Spleen (tissue), 11 donors: ENCODE data around the gene DAPK3. TPM values are rescaled to one million over a fixed set of nuclear protein-coding genes. Genes with fewer than 3 reads are reported as not detected.

Experiments used
- DNase-seq: peaks from one replicate; pipeline ENCODE4 v3.0.0-alpha.2; 2020
- H3K27ac ChIP-seq, 8 donors: fragments of 200-600 bp; sonication (generic) in 7 of 8; 1 replicate in 4 of 8; 2 replicates in 4 of 8; pipeline versions ENCODE4 v1.5.0 to v1.8.0; 2016 to 2021; ENCODE audit warnings: inconsistent platforms in 4 of 8, mild to moderate bottlenecking in 4 of 8, moderate library complexity in 1 of 8
- H3K27me3 ChIP-seq, 7 donors: fragments of 200-600 bp; sonication (generic) in 6 of 7; replicated peaks in 1 of 7; 1 replicate in 4 of 7; 2 replicates in 3 of 7; pipeline versions ENCODE4 v1.5.0 to v1.8.0; 2016 to 2021; ENCODE audit warnings: inconsistent platforms in 3 of 7, mild to moderate bottlenecking in 1 of 7
- H3K36me3 ChIP-seq, 6 donors: fragments of 200-600 bp; sonication (generic) in 5 of 6; 1 replicate in 4 of 6; 2 replicates in 2 of 6; pipeline versions ENCODE4 v1.5.0 to v1.8.0; 2016 to 2021; ENCODE audit warnings: inconsistent platforms in 2 of 6
- H3K4me1 ChIP-seq, 6 donors: fragments of 200-600 bp; sonication (generic) in 5 of 6; 1 replicate in 3 of 6; 2 replicates in 3 of 6; pipeline versions ENCODE4 v1.5.0 to v1.8.0; 2016 to 2021; ENCODE audit warnings: inconsistent platforms in 3 of 6
- H3K4me3 ChIP-seq, 8 donors: fragments of 200-600 bp; sonication (generic) in 7 of 8; 1 replicate in 4 of 8; 2 replicates in 4 of 8; pipeline versions ENCODE4 v1.5.0 to v1.8.0; 2016 to 2021; ENCODE audit warnings: inconsistent platforms in 4 of 8, mild to moderate bottlenecking in 4 of 8, moderate library complexity in 2 of 8
- H3K9me3 ChIP-seq, 8 donors: fragments of 200-600 bp; sonication (generic) in 7 of 8; 1 replicate in 4 of 8; 2 replicates in 4 of 8; pipeline versions ENCODE4 v1.5.0 to v1.8.0; 2016 to 2021; ENCODE audit warnings: inconsistent platforms in 4 of 8
- CTCF ChIP-seq, 11 experiments: fragments of 200-600 bp in 7 of 11; fragments of 450-650 bp in 4 of 11; sonication (generic) in 4 of 11; IDR thresholded peaks in 8 of 11; conservative IDR thresholded peaks in 3 of 11; 1 replicate in 7 of 11; 2 replicates in 4 of 11; pipeline versions ENCODE4 v1.4.0 to v1.8.0; 2016 to 2021; ENCODE audit warnings: antibody characterized with exemption in 11 of 11, inconsistent platforms in 4 of 11, mild to moderate bottlenecking in 1 of 11
- POLR2A ChIP-seq, 3 donors: fragments of 450-650 bp; IDR thresholded peaks; one replicate each; pipeline ENCODE4 v1.5.1; 2017; ENCODE audit warnings: antibody characterized with exemption in 3 of 3, mild to moderate bottlenecking in 1 of 3
- POLR2AphosphoS5 ChIP-seq, 3 donors: sonication (generic); formaldehyde crosslinking; IDR thresholded peaks; one replicate each; pipeline ENCODE4 v1.5.1; 2017; ENCODE audit warnings: antibody characterized with exemption in 3 of 3
- WGBS, 5 donors: extraction: QIAGEN DNeasy Blood & Tissue Kit in 3 of 5; methylation state at CpG; one replicate each; pipeline versions ENCODE4 v1.1.5 to v1.1.7; 2013 to 2018; 5-methylcytosine and 5-hydroxymethylcytosine counted together
- intact Hi-C: fragments of 100-400 bp; cut with DNase I; formaldehyde crosslinking; loops from one replicate; pipeline ENCODE4 v1.15.0; 2023; ENCODE audit warnings: low total_unique reads
- polyA plus RNA-seq, 3 donors: library from polyadenylated mRNA; stranded (reverse); fragments of 200-250 nt; gene quantifications; one replicate each; pipeline ENCODE4 v1.2.1, GENCODE V29; 2013
- total RNA-seq, 7 donors: library from RNA; depleted of rRNA in 3 of 7; stranded (reverse); fragments of >200 nt in 3 of 7; fragmentation: NEBNext Ultra II Directional in 4 of 7; extraction: Animal tissue kit (Norgen Biotek cat#: 25700) in 4 of 7; gene quantifications; one replicate each; pipeline versions ENCODE4 v1.1.0 to v1.2.1, GENCODE V29; 2016 to 2021
- donor health status: healthy with polysubstance abuse.
- donor health status: DM: no; HTN: no; CAD: no; lungs with moderate emphysema.
- donor health status: DM: no; HTN: no; CAD: no.
- donor health status: Bipolar disorder and iron deficiency.
- donor health status: healthy.
- donor health status: DM: no; HTN: no; CAD: no.
- donor health status: DM: yes; HTN: yes; CAD: no.

DAPK3 gene
- total and polyA plus RNA-seq, 10 donors: 26.5 to 68.8 (median 46.1) TPM

DNA sequence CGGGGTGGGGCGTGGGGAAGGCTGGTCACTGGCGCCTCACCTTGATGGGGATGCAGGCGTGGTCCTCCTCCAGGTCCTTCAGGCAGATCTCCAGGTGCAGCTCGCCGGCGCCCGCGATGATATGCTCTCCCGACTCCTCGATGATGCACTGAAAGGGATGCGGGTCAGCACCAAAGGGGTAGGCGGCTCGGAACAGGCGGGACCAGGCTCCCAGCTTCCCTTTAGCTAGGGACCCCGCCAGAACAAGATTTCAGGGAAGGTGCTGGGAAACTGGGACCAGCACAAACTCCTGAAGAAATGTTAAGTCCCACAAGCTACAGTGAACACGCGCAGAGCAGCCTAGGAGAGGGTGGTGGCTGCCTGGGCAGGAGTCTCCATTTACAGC is 8.4 kb upstream of the DAPK3 start:
- peaks cover 22 to 95% (median 94%) of the 10 kb centered on the region in 6 donors for H3K36me3 ChIP-seq
- DNase-seq: no peak
- 91 to 96% (median 95%) methylated on average over 17 to 18 of the region's 18 CpGs for WGBS, 5 donors
- H3K4me1 ChIP-seq: peaks cover 12 to 81% (median 45%) of the 10 kb centered on the region in 6 donors
- TF ChIP-seq POLR2AphosphoS5 (IDR thresholded peaks at IDR 0.05) (peak in 1 of 3 donors; percentile 1), CTCF (IDR thresholded peaks at IDR 0.05 in 8 of 11, conservative IDR thresholded peaks at IDR 0.05 in 3 of 11) (no peak), POLR2A (IDR thresholded peaks at IDR 0.05) (no peak)
- intact Hi-C loops: no loop called here
- no peaks in the 10 kb centered on the region for H3K27me3 ChIP-seq
- no peak overlapping the region for H3K4me3 ChIP-seq
- H3K27ac ChIP-seq: no peak overlapping the region
- no peaks in the 10 kb centered on the region for H3K9me3 ChIP-seq

DNA sequence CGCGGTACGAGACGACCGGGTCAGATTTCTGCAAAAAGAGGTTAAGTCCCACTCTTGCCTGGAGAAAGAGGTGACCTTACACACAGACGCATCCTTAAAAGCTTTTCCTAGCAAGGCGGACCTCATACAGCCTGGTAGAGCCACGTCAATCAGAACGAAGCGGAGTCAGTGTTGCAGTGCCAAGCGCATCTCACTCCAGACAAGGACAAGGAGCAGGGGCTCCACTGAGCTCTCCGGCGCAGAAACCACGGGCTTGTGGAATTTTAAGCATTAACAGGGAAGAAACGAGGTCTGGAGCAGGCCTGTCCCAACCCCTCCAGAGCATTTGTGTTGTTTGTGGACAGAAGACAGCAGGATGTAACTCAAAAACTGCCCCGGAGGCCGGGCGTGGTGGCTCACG is 7.2 kb upstream of the DAPK3 start:
- peaks cover 21 to 83% (median 82%) of the 10 kb centered on the region in 6 donors for H3K36me3 ChIP-seq
- H3K9me3 ChIP-seq: no peaks in the 10 kb centered on the region
- intact Hi-C loops: no loop called here
- H3K27ac ChIP-seq: no peak overlapping the region
- TF ChIP-seq CTCF (IDR thresholded peaks at IDR 0.05 in 8 of 11, conservative IDR thresholded peaks at IDR 0.05 in 3 of 11) (no peak), POLR2AphosphoS5 (IDR thresholded peaks at IDR 0.05) (no peak)
- peaks cover under 1 to 69% (median 33%) of the 10 kb centered on the region in 6 donors for H3K4me1 ChIP-seq
- 91 to 97% (median 93%) methylated on average over 19 of the region's 19 CpGs for WGBS, 5 donors
- H3K4me3 ChIP-seq: no peak overlapping the region
- no peak for DNase-seq
- no peaks in the 10 kb centered on the region for H3K27me3 ChIP-seq

DNA sequence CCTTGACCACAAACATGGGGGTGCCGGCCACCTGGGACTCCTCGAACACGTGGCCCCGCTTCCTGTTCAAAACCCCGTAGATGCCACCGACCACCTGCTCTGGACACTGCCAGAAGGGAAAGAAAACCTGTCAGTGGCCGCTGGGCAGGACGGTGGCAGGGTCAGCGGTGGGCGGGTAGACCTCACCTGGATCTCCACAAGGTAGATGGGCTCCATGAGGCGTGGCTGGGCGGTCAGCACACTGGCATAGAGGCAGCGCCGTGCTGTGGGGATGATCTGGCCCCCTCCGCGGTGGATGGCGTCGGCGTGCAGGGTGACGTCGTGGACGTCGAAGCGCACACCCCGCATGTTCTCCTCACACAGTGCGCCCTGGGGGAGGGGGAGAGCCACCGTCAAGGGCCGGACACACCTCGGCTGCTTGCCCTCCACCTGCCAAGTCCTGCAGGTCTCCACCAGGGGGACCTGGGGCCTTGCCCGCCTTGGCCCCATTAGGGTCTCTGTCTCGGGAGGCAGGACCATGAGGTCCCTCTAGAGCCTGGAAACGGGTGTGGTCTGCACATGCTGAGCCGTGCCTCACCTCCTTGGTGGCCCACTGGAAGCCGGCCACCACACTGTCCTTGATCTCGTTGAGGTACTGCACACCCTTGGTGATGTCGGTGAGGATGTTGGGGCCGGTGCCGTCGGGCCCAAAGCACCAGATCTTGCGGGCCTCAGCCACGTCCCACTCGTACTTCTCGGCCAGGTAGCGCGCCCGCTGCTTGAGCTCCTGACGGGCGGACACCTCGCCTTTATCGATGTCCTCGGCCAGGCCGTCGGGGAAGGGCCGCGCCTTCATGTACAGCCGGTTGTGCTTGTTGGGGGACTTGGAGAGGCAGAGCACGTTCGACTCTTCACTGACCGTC is 6.6 kb upstream of the DAPK3 start:
- peaks cover 19 to 81% (median 76%) of the 10 kb centered on the region in 6 donors for H3K36me3 ChIP-seq
- DNase-seq: no peak
- intact Hi-C loops: no loop called here

More for the DNA sequence above, 6.6 kb upstream of the DAPK3 start:
- H3K27ac ChIP-seq: no peak overlapping the region
- no peak overlapping the region for H3K4me3 ChIP-seq
- H3K27me3 ChIP-seq: no peaks in the 10 kb centered on the region
- peaks cover 0 to 63% (median 27%) of the 10 kb centered on the region in 6 donors for H3K4me1 ChIP-seq
- 86 to 93% (median 89%) methylated on average over 36 to 59 of the region's 59 CpGs for WGBS, 5 donors
- TF ChIP-seq POLR2AphosphoS5 (IDR thresholded peaks at IDR 0.05) (peak; percentile 54 to 85 (median 71)), POLR2A (IDR thresholded peaks at IDR 0.05) (no peak), CTCF (IDR thresholded peaks at IDR 0.05 in 8 of 11, conservative IDR thresholded peaks at IDR 0.05 in 3 of 11) (peak in 2 of 11 experiments; percentile 9 to 10)
- H3K9me3 ChIP-seq: no peaks in the 10 kb centered on the region
